ENCODE results near the gene GSS.

- TF ChIP-seq CTCF (IDR thresholded peaks at IDR 0.05 in 4 of 5, conservative IDR thresholded peaks at IDR 0.05 in 1 of 5) (no peak), POLR2A (IDR thresholded peaks at IDR 0.05) (no peak)
Measured at GRCh38 chr20:34926581-34926980, 29.0 kb downstream of the GSS start.
